Common myeloid progenitor, CD34-positive (primary cell): ENCODE measurements around the gene PSMG3.

Experiments used
- CTCF ChIA-PET: fragments of 350-600 bp; sonication (Branson Sonifier 250); formaldehyde crosslinking; loops from one replicate; lab custom pipeline; 2021; ENCODE audit warnings: antibody characterized with exemption; lab: Charles Lee
- POLR2A ChIA-PET: fragments of 350-600 bp; sonication (Branson Sonifier 250); formaldehyde crosslinking; loops from one replicate; lab custom pipeline; 2021; ENCODE audit warnings: antibody characterized with exemption; lab: Charles Lee
- DNase-seq, 3 donors: peaks; one replicate each; pipeline versions ENCODE4 v3.0.0 to v3.0.0-alpha.2; 2013
- H3K27ac ChIP-seq, 2 experiments: 1 replicate in 1 of 2; 2 replicates in 1 of 2; pipeline ENCODE4 v1.7.0; 2013; ENCODE audit warnings: inconsistent platforms in 2 of 2, low read length in 2 of 2, mild to moderate bottlenecking in 2 of 2, low read depth in 1 of 2, moderate library complexity in 1 of 2; ENCODE audit not compliant: severe bottlenecking in 2 of 2, insufficient read depth in 1 of 2, poor library complexity in 1 of 2
- H3K27me3 ChIP-seq, 5 experiments: replicated peaks in 2 of 5; 1 replicate in 3 of 5; 2 replicates in 2 of 5; pipeline versions ENCODE4 v1.6.1 to v1.7.0; 2013; ENCODE audit warnings: low read length in 4 of 5, mild to moderate bottlenecking in 2 of 5, moderate library complexity in 2 of 5, inconsistent platforms in 1 of 5; ENCODE audit not compliant: insufficient read depth in 5 of 5, control insufficient read depth in 4 of 5
- H3K36me3 ChIP-seq, 4 experiments: 1 replicate in 2 of 4; 2 replicates in 2 of 4; pipeline versions ENCODE4 v1.6.1 to v1.7.0; 2013; ENCODE audit warnings: low read length in 3 of 4, control low read depth in 1 of 4, mild to moderate bottlenecking in 1 of 4; ENCODE audit not compliant: control insufficient read depth in 4 of 4, insufficient read depth in 4 of 4
- H3K4me1 ChIP-seq, 4 experiments: 1 replicate in 3 of 4; 2 replicates in 1 of 4; pipeline versions ENCODE4 v1.6.1 to v1.7.1; 2013; ENCODE audit warnings: low read length in 3 of 4, mild to moderate bottlenecking in 3 of 4, control low read depth in 1 of 4, inconsistent platforms in 1 of 4, moderate library complexity in 1 of 4; ENCODE audit not compliant: control insufficient read depth in 4 of 4, insufficient read depth in 4 of 4; ENCODE audit errors: control extremely low read depth in 1 of 4
- H3K4me3 ChIP-seq, 7 experiments: 1 replicate in 4 of 7; 2 replicates in 3 of 7; pipeline versions ENCODE4 v1.5.1 to v1.7.0; 2013; ENCODE audit warnings: mild to moderate bottlenecking in 7 of 7, low read length in 6 of 7, moderate library complexity in 6 of 7, inconsistent platforms in 2 of 7, low read depth in 2 of 7, control low read depth in 1 of 7; ENCODE audit not compliant: insufficient read depth in 4 of 7, control insufficient read depth in 1 of 7; ENCODE audit errors: extremely low read depth in 1 of 7
- H3K9me3 ChIP-seq, 5 experiments: 1 replicate in 4 of 5; 2 replicates in 1 of 5; pipeline versions ENCODE4 v1.6.1 to v1.7.1; 2013; ENCODE audit warnings: low read length in 4 of 5, mild to moderate bottlenecking in 2 of 5, inconsistent platforms in 1 of 5, low read depth in 1 of 5, moderate library complexity in 1 of 5; ENCODE audit not compliant: control insufficient read depth in 4 of 5, insufficient read depth in 2 of 5; ENCODE audit errors: control extremely low read depth in 1 of 5
- WGBS: methylation state at CpG from one replicate; pipeline ENCODE4 v1.1.5; 2013; ENCODE audit not compliant: insufficient coverage; 5-methylcytosine and 5-hydroxymethylcytosine counted together

PSMG3 gene

GRCh38 chr7:1545417-1546246 is 24.2 kb downstream of the PSMG3 start:
- H3K9me3 ChIP-seq: no peaks in the 10 kb centered on the region
- CTCF ChIA-PET: interaction anchor here (1.9 to 4.1 kb wide), 2 partner anchors 12 to 40 kb away, joined by 6 to 19 read pairs; partner anchors contain the start of gene TMEM184A
- H3K4me3 ChIP-seq: no peak overlapping the region
- no peak for DNase-seq
- no peaks in the 10 kb centered on the region for H3K27me3 ChIP-seq
- POLR2A ChIA-PET: interaction anchor here (0.7 kb wide), 1 partner anchor 15 kb away, joined by 3 read pairs; the partner anchor contains the start of gene MAFK
- H3K36me3 ChIP-seq: peaks cover 6 to 44% (median 29%) of the 10 kb centered on the region in 4 experiments
- H3K4me1 ChIP-seq: peaks cover 0 to 15% (median 10%) of the 10 kb centered on the region in 4 experiments
- WGBS: 79% methylated on average over 39 of the region's 40 CpGs
- H3K27ac ChIP-seq: no peak overlapping the region

- Histone ChIP-seq H3K9me3 (no peaks in the 10 kb centered on the region), H3K27ac (no peak overlapping the region), H3K4me1 (peaks cover 0 to 15% (median 10%) of the 10 kb centered on the region in 4 experiments), H3K36me3 (peaks cover 6 to 50% (median 33%) of the 10 kb centered on the region in 4 experiments), H3K4me3 (no peak overlapping the region), H3K27me3 (no peaks in the 10 kb centered on the region)
- CTCF ChIA-PET: interaction anchor here (1.9 to 2.4 kb wide), 2 partner anchors 11 to 40 kb away, joined by 6 to 14 read pairs; no protein-coding TSS in a partner anchor
- POLR2A ChIA-PET: interaction anchor here (0.7 kb wide), 1 partner anchor 15 kb away, joined by 3 read pairs; the partner anchor contains the start of gene MAFK
- WGBS: 95% methylated on average over 16 of the region's 16 CpGs
- DNase-seq: no peak
Observed at GRCh38 chr7:1544896-1545416, 24.9 kb downstream of the PSMG3 start.

- ChIA-PET CTCF (interaction anchor here (1.2 to 2.4 kb wide), 3 partner anchors 10 to 39 kb away, joined by 4 to 14 read pairs (median 6); no protein-coding TSS in a partner anchor), POLR2A (interaction anchor here (1.2 kb wide), 1 partner anchor 11 kb away, joined by 3 read pairs; no protein-coding TSS in a partner anchor)
- no peak overlapping the region for H3K27ac ChIP-seq
- 85% methylated on average over 33 of the region's 41 CpGs for WGBS
- no peaks in the 10 kb centered on the region for H3K9me3 ChIP-seq
- peaks cover 0 to 15% (median 10%) of the 10 kb centered on the region in 4 experiments for H3K4me1 ChIP-seq
- H3K4me3 ChIP-seq: no peak overlapping the region
- DNase-seq: peak in 1 of 3 donors; percentile 31
- peaks cover 6 to 57% (median 38%) of the 10 kb centered on the region in 4 experiments for H3K36me3 ChIP-seq
- H3K27me3 ChIP-seq: no peaks in the 10 kb centered on the region
Observed at GRCh38 chr7:1544178-1544895, 25.5 kb downstream of the PSMG3 start.

- H3K9me3 ChIP-seq: no peaks in the 10 kb centered on the region
Observed at GRCh38 chr7:1543826-1544177, 26.0 kb downstream of the PSMG3 start.

GRCh38 chr7:1542841-1543747 is 26.7 kb downstream of the PSMG3 start:
- Histone ChIP-seq H3K36me3 (peaks cover 6 to 67% (median 45%) of the 10 kb centered on the region in 4 experiments), H3K9me3 (no peaks in the 10 kb centered on the region), H3K27me3 (no peaks in the 10 kb centered on the region), H3K27ac (no peak overlapping the region), H3K4me1 (peaks cover 0 to 8% (median 7%) of the 10 kb centered on the region in 4 experiments), H3K4me3 (no peak overlapping the region)
- POLR2A ChIA-PET: interaction anchor here (0.6 to 1.2 kb wide), 3 partner anchors 10 to 15 kb away, joined by 3 read pairs; no protein-coding TSS in a partner anchor
- CTCF ChIA-PET: interaction anchor here (1.2 to 2.4 kb wide), 5 partner anchors 9 to 67 kb away, joined by 3 to 14 read pairs (median 5); partner anchors contain the start of gene TMEM184A
- DNase-seq: no peak
- WGBS: 93% methylated on average over 35 of the region's 38 CpGs

More at GRCh38 chr7:1543826-1544177, 26.0 kb downstream of the PSMG3 start:
- Histone ChIP-seq H3K36me3 (peaks cover 6 to 62% (median 42%) of the 10 kb centered on the region in 4 experiments), H3K4me1 (peaks cover 0 to 12% (median 10%) of the 10 kb centered on the region in 4 experiments), H3K4me3 (no peak overlapping the region), H3K27me3 (no peaks in the 10 kb centered on the region), H3K27ac (no peak overlapping the region)
- no peak for DNase-seq
- ChIA-PET POLR2A (interaction anchor here (0.8 to 1.2 kb wide), 2 partner anchors 11 to 14 kb away, joined by 3 read pairs; no protein-coding TSS in a partner anchor), CTCF (interaction anchor here (1.2 to 2.4 kb wide), 4 partner anchors 10 to 68 kb away, joined by 3 to 14 read pairs (median 5); no protein-coding TSS in a partner anchor)
- 93% methylated on average over 3 of the region's 6 CpGs for WGBS
